ENCODE measurements around the gene CXXC5. TPM values are rescaled to one million over a fixed set of nuclear protein-coding genes. Genes with fewer than 3 reads are reported as not detected.

The CXXC5 gene
- total and polyA plus RNA-seq, 9 of the 15 experiments (the other 6 are each of a cell fraction or from before 2014, with no cell fraction given): 1.9 to 123 (median 45.8) TPM

GRCh38 chr5:139696167-139696893 lies 48.2 kb downstream of the CXXC5 start (continued):
- TF ChIP-seq MGA (IDR thresholded peaks at IDR 0.05): peak; percentile 64
- TF ChIP-seq ZBTB40 (IDR thresholded peaks at IDR 0.05): 0 out of 2 replicates have a peak, but pooled peaks have one; percentile 15
- TF ChIP-seq ZBTB40 (CRISPR knock-in tag; IDR thresholded peaks at IDR 0.05): no peak
- TF ChIP-seq ADNP (tag; IDR thresholded peaks at IDR 0.05): peak; percentile 74
- peak; percentile 68 for TF ChIP-seq NFE2 (IDR thresholded peaks at IDR 0.05; ENCODE audit: low read depth)
- peak in 1 of 2 experiments; percentile 46; a peak in 2 of 4 replicates for TF ChIP-seq HDAC1 (IDR thresholded peaks at IDR 0.05)

Measured in K562 (cell line).